ENCODE data around the gene CSF3R.

GRCh38 chr1:36516372-36517010 is 33.8 kb upstream of the CSF3R start:
- TF ChIP-seq CTCF (IDR thresholded peaks at IDR 0.05; ENCODE audit: poor library complexity) (peak; percentile 92), EZH2phosphoT487 (IDR thresholded peaks at IDR 0.05; ENCODE audit: low read depth, severe bottlenecking, unreplicated experiment) (no peak)

All from hepatocyte (in vitro differentiated cells).